HG02759 (cell line): Measurements from ENCODE around the gene NBR1.
"Not testable (repeated sequence)": the region's sequence is repeated elsewhere in the genome, so short reads cannot be mapped to it uniquely, and the experiment has no call there.

ENCODE experiments used
- ATAC-seq: cut with Tn5 transposase; IDR thresholded peaks from one replicate; pipeline ENCODE4 v1.9.1; 2021; ENCODE audit warnings: mild to moderate bottlenecking, moderate library complexity; ENCODE audit not compliant: unreplicated experiment

The NBR1 gene

GRCh38 chr17:43170766-43171585 is at the start of gene NBR1:
Gene NBR1, plus strand, starts transcription at chr17:43171214. Its CDS starts 4,586 bp downstream, at chr17:43175800.
- ATAC-seq: peak; percentile 77

GRCh38 chr17:43125133-43125966 is 45.7 kb upstream of the NBR1 start, which contains the start of gene BRCA1:
Gene BRCA1, minus strand, starts transcription at chr17:43125364. Its CDS starts 1,268 bp downstream, at chr17:43124096.
- peak; percentile 95 for ATAC-seq

GRCh38 chr17:43125967-43126910 is 44.8 kb upstream of the NBR1 start:
- no peak for ATAC-seq

- no peak for ATAC-seq
Measured at GRCh38 chr17:43126911-43127290, 44.1 kb upstream of the NBR1 start.

GRCh38 chr17:43127333-43127876 is 43.6 kb upstream of the NBR1 start:
- ATAC-seq: not testable (repeated sequence)

GRCh38 chr17:43129671-43130010 is 41.4 kb upstream of the NBR1 start:
- ATAC-seq: no peak

- no peak for ATAC-seq
Measured at GRCh38 chr17:43132117-43132516, 38.9 kb upstream of the NBR1 start.

- ATAC-seq: not testable (repeated sequence)
Measured at GRCh38 chr17:43133439-43133838, 37.6 kb upstream of the NBR1 start.

- ATAC-seq: no peak
Measured at GRCh38 chr17:43134774-43135453, 36.1 kb upstream of the NBR1 start.

GRCh38 chr17:43135454-43135819 is 35.6 kb upstream of the NBR1 start:
- ATAC-seq: no peak

- not testable (repeated sequence) for ATAC-seq
Measured at GRCh38 chr17:43136574-43136973, 34.4 kb upstream of the NBR1 start.

GRCh38 chr17:43138531-43138930 is 32.5 kb upstream of the NBR1 start:
- not testable (repeated sequence) for ATAC-seq

- no peak for ATAC-seq
Measured at GRCh38 chr17:43140396-43141332, 30.4 kb upstream of the NBR1 start.

GRCh38 chr17:43142153-43142552 is 28.9 kb upstream of the NBR1 start:
- no peak for ATAC-seq

- ATAC-seq: no peak
Measured at GRCh38 chr17:43143201-43143600, 27.8 kb upstream of the NBR1 start.

- ATAC-seq: no peak
Measured at GRCh38 chr17:43146649-43147048, 24.4 kb upstream of the NBR1 start.

- no peak for ATAC-seq
Measured at GRCh38 chr17:43151880-43152456, 19.0 kb upstream of the NBR1 start.

- not testable (repeated sequence) for ATAC-seq
Measured at GRCh38 chr17:43153197-43153835, 17.7 kb upstream of the NBR1 start.
